G401.6 (cell line): ENCODE results near the gene NR1D1.

Experiments
- FAIRE-seq: peaks from 2 replicates; lab custom pipeline; 2012; peaks lifted over from hg19 to GRCh38; lab: Jason Lieb, UNC

NR1D1 gene

DNA sequence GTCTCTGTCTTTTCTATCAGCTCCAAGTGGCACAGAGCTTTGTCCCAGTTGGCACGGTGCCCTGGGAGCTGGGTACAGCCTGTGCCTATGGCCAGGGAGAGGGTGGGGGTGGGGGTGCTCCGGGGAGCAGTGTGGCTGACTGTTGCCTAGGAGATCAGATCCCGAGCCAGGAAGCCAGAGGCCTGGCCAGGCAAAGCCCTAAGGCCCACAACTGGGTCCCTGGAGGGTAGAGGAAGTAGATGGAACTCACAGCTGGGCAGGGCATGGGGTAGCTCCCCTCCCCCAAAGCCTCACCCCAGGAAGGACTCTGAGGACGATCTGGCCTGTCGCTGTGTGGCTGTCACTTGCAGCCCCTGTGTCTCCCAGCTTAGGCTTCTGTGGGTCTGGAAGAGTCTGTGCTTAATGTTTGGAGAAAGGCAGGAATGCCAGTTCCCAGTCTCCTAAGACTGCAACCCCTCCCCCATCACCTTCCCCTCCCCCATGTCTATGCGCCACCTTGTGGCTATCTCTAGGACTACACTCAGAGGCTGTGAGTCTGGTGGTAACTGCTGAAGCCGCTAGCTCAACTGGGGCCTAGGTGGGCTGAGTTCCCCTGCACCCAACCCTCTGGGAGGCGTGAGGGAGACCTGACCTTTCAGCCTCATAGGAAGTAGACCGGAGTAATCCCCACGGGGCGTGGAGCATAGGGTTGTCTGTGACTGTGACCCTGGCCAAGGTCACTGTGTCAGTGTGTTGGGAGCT, 25.0 kb downstream of the NR1D1 start:
- no peak for FAIRE-seq

DNA sequence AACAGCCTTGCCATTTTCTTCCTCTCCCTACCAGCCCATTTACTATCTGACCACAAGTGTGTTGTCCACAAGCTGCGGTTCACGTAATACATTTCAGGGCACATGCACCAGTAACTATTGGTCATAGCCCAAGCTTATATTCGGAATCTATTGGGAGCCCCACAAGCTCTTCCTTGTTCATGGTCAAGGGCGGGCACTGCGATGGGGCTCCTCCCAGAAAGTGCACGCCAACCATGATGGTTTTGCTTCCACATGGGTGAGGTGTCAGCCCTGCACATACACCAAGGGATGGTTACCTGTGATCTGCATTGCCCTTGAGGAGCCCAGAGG, 25.6 kb downstream of the NR1D1 start:
- no peak for FAIRE-seq

DNA sequence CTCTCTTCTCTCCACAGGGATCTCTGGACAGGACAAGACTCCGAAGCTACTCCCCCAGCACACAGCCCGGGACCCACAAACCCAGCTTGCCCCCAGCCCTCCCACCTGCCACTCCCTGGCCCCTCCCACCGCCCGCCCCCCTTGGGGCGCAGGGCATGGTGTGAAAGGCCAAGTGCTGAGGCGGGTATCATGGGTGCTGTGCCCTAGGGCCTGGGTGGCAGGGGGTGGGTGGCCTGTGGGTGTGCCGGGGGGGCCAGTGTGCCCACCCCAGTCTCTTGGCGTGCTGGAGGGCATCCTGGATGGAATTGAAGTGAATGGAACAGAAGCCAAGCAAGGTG, 26.2 kb downstream of the NR1D1 start:
- FAIRE-seq = no peak

DNA sequence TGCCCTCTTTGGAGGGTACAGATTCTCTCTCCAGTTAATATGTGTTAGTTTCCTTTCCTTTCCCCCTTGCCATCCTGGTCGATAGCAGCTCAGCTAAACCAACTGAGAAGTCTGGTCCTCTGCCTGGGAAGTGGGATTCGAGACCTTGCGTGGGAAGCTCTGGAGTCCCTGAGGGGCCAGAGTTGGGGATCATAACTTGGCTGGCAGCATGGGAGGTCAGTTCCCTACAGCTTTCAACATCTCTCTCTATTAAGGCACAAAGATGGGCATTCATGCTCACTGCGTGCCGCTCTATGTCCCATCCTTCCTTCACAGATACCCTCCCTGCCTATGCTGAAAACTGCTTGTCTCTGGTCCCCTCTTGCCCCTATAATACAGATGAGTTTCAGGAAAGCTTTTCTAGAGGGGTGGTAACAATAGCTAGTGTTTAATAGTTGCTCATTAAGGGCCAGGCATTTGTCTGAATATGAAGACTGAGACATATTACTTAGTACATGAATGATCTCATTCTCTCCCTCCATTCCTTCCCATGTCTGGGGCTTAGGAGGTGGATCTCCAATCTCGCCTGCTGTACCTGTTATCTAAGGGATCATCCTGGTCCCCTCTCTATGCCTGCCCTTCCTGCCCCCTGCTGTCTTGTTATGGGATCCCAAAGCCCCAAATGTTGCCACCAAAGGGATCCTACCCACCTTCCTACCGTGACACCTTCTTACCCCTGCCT, 26.8 kb downstream of the NR1D1 start:
- no peak for FAIRE-seq

DNA sequence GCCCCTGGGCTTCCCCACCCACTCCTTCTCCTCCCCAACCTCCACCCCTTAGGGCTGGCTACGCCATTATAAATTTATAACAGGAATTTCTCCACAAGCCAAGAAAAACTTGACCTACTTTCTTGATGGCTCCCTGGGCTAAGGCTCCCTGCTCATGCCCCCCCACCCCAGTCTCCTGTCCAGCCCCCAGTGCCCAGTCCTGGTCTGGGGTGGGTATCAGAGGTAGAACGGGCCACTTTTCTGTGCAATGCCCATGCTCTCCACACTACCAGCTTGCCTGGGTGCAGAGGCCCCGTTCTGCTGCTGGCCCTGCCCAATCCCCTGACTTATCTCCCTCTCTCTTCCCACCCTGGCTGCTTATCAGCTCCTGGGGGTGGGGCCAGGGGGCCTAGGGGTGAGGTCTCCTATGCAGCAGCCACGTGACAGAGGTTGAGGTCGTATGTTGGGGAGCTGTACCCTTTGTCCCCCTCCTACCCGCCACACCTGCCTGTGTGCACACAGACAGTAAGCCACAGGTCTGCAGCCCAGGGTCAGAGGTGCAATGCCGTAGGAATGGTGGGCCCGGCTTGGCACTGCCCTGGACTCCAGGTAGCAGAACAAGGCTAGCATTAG, 27.5 kb downstream of the NR1D1 start:
- FAIRE-seq = no peak

DNA sequence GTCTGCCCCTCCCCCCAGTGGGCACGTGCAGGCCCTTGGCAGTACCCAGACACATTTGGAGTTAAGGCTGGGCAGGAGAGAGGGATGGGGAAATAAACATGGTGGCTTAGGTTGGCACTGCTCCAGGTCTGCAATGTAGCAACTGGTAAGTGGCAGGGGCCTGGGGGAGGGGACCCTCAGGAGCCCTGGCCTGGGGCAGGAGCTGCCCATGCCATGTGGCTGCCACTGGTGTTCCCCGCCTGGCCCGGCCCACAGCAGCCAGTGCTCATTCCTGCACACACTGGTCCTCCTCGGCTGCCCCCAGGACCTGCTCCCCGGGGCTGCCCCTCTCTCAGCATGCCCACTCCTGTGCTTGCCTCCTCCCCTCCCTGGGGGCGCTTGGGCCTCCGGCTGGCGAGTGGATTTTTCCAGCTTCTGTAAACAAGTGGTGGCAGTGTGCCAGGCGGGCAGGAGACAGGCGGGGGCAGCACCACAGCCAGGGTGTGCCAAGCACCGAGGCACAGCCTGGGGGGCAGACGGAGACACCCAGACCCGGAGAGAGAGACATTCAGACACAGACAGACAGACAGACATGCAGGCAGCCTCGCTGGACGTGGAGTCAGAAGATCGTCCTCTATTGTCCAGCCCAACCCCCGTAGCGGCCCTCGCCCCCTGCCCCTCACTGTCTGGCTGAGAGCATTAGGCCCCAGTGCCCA, 28.2 kb downstream of the NR1D1 start:
- FAIRE-seq = no peak

DNA sequence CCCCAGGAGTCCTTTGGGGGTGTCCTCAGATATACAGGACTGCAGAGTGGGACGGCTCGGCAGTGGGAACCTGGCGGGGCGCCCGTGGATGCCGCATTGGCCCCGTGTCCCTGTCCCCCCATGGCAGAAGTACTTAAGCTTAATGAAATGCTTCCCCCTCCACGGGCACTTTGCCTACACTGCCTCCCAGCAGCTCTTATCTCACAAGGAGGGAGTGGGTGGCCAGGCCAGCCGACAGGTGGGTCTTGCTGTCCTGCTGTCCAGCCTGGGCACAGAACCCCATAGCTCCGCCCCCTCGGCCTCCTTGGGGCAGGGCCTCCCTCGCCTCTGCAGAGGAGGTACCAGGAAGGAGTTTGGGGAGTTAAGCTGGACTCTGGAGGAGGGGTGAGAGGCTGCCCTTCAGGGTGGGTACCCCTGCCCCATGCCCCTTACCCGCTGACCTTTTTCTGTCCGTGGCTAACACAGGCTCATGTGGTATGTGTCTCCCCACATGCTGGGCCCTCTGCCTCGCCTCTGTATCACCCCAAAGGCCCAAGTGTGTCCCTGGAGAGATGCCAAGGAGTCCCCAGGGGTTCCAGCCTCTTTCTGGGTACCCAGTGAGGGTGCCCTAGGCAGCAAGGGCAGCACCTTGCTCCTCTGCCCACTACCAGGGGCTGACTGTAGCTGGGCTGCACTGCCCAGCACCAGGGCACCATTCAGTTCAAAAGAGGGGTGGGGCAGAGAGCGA, 28.9 kb downstream of the NR1D1 start:
- FAIRE-seq = no peak

DNA sequence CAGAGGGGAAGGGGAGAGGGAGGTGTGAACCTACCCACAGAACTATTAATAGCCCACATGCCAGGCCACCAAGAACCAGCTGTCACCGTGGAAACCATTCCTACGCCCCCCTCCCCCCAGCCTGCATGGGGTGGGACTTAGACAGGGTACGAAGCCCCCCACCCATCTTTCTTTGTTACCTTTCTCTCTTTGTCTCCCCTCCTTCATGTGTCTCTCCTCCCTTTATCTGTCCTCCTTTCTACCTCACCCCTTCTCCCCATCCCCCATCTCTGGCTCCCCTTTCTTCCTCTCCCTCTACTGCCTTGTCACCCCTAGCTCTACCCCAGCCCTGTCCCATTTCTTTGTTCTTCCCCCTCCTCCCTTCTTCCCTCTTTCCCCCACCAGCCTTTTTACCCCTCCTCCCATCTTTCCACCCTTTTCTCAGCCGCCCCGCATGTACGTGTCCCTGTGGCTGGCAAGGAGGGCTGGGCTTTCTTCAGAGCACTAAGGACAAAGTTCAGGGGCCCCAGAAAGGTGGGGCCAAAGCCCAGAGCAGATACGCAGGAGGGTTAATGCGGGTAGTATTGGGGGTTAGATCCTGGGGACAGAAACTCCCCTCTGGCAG, 29.6 kb downstream of the NR1D1 start:
- FAIRE-seq = no peak

DNA sequence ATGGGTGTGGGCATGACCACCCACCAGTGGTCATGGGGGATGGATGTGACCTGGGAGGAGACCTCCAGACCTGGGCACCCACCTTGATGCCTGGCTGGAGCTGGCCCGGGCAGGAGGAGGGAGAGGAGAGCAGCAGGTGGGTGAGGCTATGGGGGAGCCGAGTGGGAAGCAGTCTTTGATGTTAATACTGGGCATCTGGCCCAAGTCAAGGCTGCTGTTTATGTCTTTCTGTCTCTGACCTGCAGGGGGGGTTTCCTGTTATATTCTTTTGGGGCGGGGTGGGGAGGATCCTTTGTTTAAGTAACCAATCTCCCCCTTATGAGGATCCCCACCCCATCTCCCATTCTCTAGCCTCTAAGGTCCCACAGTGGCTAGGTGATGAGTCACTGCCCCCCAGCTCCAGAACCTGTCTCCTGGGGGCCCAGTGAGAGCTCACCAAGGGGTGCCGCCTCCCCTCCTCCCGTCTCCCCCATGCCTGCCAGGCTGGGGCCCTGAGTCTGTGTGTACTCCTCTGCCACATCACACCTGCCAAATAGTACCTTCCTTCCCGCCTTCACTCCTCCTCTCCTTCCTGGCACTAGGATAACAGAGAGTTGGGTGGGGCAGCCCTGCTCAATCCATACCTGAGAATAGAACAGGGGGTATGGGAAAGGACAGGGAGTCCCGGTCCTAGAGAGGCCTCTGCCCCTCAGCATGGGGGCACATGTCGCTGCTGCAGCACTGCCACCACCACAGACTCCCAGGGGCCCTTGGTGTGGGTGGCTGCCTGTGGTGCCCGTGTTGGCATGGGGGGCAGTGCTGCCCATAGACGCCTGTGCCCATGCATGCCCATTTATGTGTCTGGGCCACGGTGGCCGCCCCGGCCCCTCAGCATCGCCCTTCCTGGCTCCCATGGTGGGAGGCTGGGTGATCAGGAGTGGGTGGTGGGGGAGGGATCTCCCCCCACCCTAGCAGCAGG, 30.4 kb downstream of the NR1D1 start:
- FAIRE-seq = no peak

DNA sequence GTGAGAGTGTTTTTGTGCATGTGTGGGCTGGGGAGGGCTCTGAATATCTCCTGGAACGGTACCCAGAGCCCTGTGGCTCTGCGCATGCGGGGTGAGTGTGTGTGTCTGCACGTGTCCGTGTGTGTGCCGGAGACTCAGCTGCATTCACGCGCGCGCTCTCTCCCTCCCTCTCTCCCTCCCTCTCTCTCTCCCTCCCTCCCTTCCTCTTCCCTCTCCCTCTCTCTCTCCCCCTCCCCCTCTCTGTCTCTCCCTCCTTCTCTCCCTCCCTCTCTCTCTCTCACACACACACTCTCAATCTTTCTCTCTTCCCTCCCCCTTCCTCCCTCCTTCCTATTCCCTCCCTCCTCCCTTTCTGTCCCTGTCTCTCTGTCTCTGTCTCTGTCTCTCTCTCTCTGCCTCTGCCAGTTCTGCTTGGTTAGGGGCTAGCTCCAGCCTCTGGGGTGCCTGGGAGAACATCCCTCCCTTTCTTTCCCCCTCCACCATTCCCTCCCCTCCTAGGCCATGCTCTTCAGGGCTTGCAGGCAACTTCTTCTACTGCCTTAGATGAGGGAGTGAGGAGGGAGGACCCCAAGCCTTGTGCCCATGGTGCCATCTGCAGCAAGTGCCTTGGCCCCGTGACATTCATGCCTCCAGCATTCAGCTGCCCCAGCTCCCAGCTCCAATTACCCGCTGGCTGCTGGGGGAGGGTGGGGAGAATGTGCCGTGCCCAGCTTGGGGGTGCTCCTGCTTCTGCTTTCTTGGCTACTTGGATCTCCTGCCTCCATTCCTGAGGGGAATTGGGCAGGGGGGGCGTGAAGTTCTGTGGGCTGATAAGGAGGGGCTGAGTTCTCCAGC, 31.3 kb downstream of the NR1D1 start:
- FAIRE-seq = no peak

DNA sequence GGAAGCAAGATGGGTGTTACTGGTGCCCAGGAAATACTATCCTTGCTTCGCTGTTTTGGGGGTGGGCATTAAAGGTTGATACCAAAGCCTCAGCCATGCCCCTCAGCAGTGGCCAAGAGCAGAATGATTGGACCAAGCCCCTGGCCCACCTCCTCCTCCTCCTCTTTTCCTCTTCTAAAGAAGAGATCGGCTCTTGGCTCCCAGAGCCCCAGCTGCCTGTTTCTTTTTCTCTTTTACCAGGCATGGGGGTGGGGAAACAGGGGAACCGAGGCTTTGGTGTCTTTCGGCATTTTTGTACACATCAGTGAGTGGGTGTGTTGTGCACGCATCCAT, 31.8 kb downstream of the NR1D1 start:
- no peak for FAIRE-seq

DNA sequence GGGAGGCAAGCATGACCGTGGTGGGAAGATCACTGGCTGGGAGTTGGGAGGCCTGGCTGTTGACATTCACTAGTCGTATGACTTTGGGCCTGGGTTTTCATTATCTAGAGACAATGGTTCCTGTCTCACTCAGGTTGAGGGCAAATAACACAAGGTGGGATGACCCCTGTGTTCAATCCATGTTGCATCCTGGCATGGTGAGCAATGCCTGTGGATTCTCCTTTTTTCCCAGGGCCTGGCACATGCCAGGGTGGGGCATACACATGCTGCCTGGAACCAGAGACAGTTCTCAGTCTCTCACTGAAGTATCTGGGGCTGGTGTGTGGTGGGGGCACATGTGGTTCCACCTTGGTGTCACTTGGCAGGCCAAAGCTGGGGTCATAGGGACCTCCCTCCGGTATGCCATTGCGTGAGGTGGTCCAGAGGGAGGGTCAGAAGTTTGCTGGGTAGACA, 32.2 kb downstream of the NR1D1 start:
- FAIRE-seq = no peak

DNA sequence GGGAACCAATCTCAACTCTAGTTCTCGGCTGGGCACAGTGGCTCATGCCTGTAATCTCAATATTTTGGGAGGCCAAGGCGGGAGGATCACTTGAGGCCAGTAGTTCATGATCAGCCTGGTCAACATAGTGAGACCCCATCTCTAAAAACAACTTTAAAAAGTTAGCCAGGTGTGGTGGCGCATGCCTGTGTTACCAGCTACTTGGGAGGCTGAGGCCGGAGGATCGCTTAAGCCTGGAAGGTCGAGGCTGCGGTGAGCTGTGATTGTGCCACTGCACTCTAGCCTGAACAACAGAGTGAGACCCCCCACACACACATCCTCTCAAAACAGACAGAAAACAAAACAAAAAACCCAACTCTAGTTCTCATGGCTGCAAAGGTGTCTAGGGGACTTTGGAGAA, 32.7 kb downstream of the NR1D1 start:
- FAIRE-seq = no peak

DNA sequence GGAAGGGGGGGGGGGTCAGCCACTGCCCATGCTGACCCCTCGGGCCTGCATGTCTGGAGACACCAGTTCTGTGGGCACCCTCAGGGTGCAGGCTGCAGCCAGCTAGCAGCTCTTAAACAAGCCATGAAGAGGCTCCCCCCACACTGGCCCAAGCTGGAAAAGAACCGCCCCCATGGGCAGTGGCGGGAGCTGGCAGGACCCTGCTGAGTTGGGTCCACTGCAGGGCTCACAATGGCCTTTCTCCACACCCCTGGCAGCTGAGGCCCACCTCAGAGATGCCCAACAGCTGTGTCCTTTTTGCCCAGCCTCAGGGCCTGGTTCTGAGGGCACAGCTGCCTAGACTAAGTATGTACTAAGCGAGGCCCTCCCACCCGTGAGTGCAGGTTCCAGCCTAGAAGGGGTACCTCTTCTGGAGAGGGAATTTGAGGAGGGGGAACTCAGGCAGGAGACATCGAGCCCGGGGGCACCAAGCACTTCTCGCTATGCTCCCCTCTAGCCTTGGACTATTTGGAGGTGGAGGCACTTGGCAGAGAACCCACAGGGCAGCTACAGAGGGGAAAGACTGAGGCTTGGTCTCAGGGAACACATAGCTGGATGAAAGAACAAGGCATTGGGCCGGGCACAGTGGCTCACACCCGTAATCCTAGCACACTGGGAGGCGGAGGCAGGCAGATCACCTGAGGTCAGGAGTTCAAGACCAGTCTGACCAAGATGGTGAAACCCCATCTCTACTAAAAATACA, 34.4 kb downstream of the NR1D1 start:
- FAIRE-seq = no peak

DNA sequence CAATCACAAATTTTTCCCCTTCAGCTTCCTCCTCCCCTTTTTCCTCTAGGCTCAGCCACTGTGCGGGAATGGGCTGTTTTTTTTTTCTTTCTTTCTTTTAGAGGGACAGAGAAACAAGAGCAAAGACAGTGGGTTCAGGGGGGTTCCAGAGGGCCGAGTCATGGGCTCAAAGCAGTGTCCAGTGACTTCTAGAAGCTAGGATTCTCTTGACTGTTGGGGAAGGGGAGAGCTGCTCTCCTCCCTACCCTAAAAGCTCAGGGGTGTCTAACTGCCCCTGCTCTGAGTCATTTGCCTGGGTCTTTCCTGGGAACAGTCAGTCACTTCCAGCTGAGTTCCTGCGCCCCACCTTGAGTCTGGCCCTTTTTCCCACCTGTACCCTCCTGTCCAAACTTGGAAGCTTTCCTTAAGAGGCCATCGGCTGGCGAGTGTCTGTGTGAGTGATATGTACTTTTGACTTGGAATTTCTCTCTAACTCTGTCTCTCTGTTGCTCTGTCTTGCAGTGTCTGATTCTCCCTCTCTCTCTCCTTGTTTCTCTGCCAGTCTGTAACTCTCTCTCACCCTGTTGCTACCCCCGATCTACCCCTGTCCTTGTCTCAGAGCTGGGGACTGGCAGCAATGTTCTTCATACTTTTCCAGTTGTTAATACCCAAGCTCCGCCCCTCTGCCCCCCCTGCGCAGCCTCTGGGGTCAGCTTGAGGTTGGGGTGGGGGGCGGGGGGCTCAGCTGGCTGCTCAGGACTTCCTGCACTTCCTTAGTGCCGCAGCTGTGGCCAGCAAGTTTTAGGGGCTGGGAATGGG, 35.2 kb downstream of the NR1D1 start:
- FAIRE-seq = no peak

DNA sequence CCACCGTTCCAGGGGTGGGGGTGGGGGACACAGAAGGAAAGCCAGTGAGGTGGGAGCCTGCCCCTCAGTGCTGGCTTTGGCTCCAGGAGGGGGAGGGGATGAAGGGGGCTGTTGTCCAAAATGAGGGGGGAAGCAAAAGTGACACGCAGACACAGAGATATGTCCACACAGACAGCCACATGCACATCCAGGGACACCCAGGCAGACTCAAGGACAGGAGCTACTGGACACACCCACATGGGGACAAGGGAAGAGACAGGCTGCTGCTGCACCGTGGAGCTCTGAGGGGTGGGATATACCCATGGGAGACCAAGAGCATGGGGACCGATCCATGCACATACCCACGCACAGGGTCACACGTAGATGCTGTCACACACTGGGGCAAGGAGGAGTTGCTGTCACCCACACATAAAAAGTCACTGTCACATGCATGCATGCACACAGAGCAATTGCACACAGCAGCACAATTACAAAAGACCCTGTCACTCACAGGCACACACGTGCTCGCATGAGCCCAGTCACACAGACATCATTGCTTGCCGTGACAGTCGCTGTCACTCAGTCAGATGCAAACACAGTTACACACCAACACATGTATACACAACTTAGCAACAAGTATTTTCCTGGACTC, 36.4 kb downstream of the NR1D1 start:
- FAIRE-seq = no peak

DNA sequence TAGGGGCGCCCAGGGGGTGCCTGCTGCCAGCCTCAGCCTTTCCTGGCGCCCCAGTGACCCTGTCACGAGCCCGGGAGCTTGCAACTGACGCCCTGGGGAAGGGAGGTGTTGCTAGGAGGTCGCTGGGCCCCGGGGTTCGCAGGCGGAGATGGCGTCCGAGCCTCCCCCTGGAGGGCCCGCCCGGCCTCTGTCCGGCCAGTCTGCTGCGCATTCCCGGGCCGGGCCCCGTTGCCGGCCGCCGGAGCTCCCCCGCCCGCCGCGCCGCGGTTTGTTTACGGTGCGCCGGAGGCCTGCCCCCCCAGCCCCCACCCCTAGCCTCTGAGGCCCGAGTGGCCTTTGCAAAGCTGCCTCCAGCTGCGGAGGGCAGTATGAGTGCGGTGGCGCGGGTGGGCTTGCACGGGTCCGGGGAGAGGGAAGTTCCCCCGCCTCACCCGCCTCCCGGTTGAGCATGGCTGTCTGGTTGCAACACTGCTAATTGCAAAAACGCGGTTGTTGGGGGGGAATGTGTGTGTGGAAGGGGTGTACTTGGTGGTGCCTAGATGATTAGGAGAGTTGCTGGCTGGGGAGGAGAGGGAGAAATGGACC, 37.1 kb downstream of the NR1D1 start:
- no peak for FAIRE-seq
